HepG2 (cell line): Measurements from ENCODE around the gene MBOAT7. TPM values are rescaled to one million over a fixed set of nuclear protein-coding genes. Genes with fewer than 3 reads are reported as not detected.

ENCODE experiments used
- CBFB ChIP-seq: sonication (generic); formaldehyde crosslinking; IDR thresholded peaks from 2 replicates; pipeline ENCODE4 v1.4.0; 2020; ENCODE audit warnings: missing genetic modification reagents
- ETV5 ChIP-seq: IDR thresholded peaks from 2 replicates; pipeline ENCODE4 v1.6.1; 2018; ENCODE audit warnings: missing biosample characterization, missing genetic modification reagents, inconsistent platforms, borderline replicate concordance
- FOXA3 ChIP-seq: IDR thresholded peaks from 2 replicates; pipeline ENCODE4 v1.6.1; 2016; ENCODE audit warnings: missing genetic modification reagents, missing compliant biosample characterization
- MTA1 ChIP-seq: sonication (generic); formaldehyde crosslinking; IDR thresholded peaks from 2 replicates; pipeline ENCODE4 v1.4.0; 2020; ENCODE audit warnings: missing genetic modification reagents, mild to moderate bottlenecking, borderline replicate concordance
- SP1 ChIP-seq, 2 experiments: fragments of 450-650 bp in 1 of 2; sonication (generic) in 1 of 2; formaldehyde crosslinking in 1 of 2; IDR thresholded peaks; 2 replicates each; pipeline versions ENCODE4 v1.4.0 to v1.6.1; 2016 to 2020; ENCODE audit warnings: missing genetic modification reagents in 1 of 2
- SRSF9 ChIP-seq: fragments of 200-400 bp; formaldehyde crosslinking; IDR thresholded peaks from 2 replicates; pipeline ENCODE4 v1.6.1; 2018; ENCODE audit warnings: borderline replicate concordance, mild to moderate bottlenecking, low read depth, low read length; ENCODE audit not compliant: insufficient read depth, poor library complexity, severe bottlenecking
- ZNF468 ChIP-seq: sonication (generic); formaldehyde crosslinking; IDR thresholded peaks from 2 replicates; pipeline ENCODE4 v1.8.0; 2022; ENCODE audit warnings: mild to moderate bottlenecking, moderate library complexity, missing genetic modification reagents
- ZNF510 ChIP-seq: sonication (generic); formaldehyde crosslinking; IDR thresholded peaks from 2 replicates; pipeline ENCODE4 v1.4.0; 2020; ENCODE audit warnings: low read depth, mild to moderate bottlenecking, missing genetic modification reagents
- ZNF605 ChIP-seq: sonication (generic); formaldehyde crosslinking; IDR thresholded peaks from 2 replicates; pipeline ENCODE4 v1.8.0; 2022; ENCODE audit warnings: mild to moderate bottlenecking, missing genetic modification reagents
- polyA plus RNA-seq, 8 experiments: library from polyadenylated mRNA; depleted of rRNA in 3 of 8; stranded (reverse) in 7 of 8; unstranded in 1 of 8; fragments of >200 nt; fragmentation: Illumina TruSeq in 4 of 8; extraction: Trizol in 4 of 8; gene quantifications; 2 replicates each; pipeline versions ENCODE4 v1.2.1 to v1.2.3, GENCODE V29; 2011 to 2016; ENCODE audit warnings: low read depth in 4 of 8, missing spikeins in 1 of 8, mixed read lengths in 1 of 8; ENCODE audit not compliant: insufficient read depth in 1 of 8
- total RNA-seq, 5 experiments: library from RNA; depleted of rRNA; stranded (reverse); fragments of >200 nt; fragmentation: Illumina TruSeq; extraction: Trizol; gene quantifications; 2 replicates each; pipeline ENCODE4 v1.2.3, GENCODE V29; 2016; ENCODE audit warnings: low read depth in 1 of 5
- TF ChIP-seq, protein P1 (sequence below), 2 experiments: sonication (generic) in 1 of 2; formaldehyde crosslinking in 1 of 2; IDR thresholded peaks; 2 replicates each; pipeline versions ENCODE4 v1.6.1 to v1.9.0; 2014 to 2022; ENCODE audit warnings: antibody characterized with exemption in 1 of 2, borderline replicate concordance in 1 of 2, inconsistent platforms in 1 of 2, low read depth in 1 of 2, missing genetic modification reagents in 1 of 2
- TF ChIP-seq, protein P2 (sequence below), 2 experiments: fragments of 450-650 bp in 1 of 2; sonication (generic) in 1 of 2; formaldehyde crosslinking; IDR thresholded peaks; 2 replicates each; pipeline versions ENCODE4 v1.5.0 to v1.8.0; 2020 to 2022; ENCODE audit warnings: mild to moderate bottlenecking in 1 of 2, missing genetic modification reagents in 1 of 2
- TF ChIP-seq, protein P3 (sequence below): sonication (generic); formaldehyde crosslinking; IDR thresholded peaks from 2 replicates; pipeline ENCODE4 v1.4.0; 2020; ENCODE audit warnings: missing genetic modification reagents
- TF ChIP-seq, protein P4 (sequence below): sonication (generic); formaldehyde crosslinking; IDR thresholded peaks from 2 replicates; pipeline ENCODE4 v1.9.0; 2021; ENCODE audit warnings: missing genetic modification reagents, borderline replicate concordance
- TF ChIP-seq, protein P5 (sequence below): sonication (generic); formaldehyde crosslinking; IDR thresholded peaks from 2 replicates; pipeline ENCODE4 v1.5.1; 2020; ENCODE audit warnings: mild to moderate bottlenecking, missing genetic modification reagents, moderate library complexity

MBOAT7 gene
- total and polyA plus RNA-seq, 2 of the 13 experiments (the other 11 are each of a cell fraction or from before 2014, with no cell fraction given) = 22.2 to 25.5 TPM

DNA sequence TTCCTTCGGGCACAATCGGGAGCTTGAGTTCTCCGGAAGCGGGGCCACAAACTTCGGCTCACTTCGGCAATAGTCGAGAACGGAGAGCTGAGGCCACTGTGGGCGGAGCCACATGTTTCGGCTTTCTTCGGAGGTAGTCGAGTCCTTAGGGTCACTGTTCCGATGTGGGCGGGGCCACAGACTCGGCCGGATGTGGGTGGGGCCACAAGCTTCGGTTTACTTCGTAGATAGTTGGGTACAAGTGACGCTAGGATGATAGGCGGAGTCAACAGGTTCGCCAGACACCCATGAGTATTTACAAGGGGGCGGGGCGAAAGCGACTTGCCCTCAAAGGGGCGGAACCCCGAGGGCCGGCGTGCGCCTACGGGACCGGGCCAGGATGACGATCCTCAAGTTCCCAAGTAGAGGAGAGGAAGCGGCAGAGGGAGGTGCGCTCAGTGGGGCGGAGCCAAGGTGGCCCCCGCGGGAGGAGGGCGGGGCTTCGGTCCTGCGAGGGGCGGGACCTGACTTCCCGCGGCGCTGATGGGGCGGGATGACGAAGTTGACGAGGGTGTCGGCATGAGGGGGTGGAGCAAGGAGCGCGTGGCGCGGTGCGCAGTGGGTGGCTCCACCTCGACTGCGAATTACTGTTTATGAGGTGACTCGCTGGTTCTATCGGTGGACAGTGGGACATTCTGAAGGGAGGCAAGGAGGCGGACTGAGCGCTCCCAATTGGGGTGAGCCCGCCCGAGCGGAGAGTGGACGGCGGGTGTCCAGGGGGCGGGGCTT, 539 bp upstream of the MBOAT7 start (continued):
- TF ChIP-seq, protein P1, sequence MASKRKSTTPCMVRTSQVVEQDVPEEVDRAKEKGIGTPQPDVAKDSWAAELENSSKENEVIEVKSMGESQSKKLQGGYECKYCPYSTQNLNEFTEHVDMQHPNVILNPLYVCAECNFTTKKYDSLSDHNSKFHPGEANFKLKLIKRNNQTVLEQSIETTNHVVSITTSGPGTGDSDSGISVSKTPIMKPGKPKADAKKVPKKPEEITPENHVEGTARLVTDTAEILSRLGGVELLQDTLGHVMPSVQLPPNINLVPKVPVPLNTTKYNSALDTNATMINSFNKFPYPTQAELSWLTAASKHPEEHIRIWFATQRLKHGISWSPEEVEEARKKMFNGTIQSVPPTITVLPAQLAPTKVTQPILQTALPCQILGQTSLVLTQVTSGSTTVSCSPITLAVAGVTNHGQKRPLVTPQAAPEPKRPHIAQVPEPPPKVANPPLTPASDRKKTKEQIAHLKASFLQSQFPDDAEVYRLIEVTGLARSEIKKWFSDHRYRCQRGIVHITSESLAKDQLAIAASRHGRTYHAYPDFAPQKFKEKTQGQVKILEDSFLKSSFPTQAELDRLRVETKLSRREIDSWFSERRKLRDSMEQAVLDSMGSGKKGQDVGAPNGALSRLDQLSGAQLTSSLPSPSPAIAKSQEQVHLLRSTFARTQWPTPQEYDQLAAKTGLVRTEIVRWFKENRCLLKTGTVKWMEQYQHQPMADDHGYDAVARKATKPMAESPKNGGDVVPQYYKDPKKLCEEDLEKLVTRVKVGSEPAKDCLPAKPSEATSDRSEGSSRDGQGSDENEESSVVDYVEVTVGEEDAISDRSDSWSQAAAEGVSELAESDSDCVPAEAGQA (IDR thresholded peaks at IDR 0.05; ENCODE audit: low read depth) = 0 out of 2 replicates have a peak, but pooled peaks have one; percentile 55
- TF ChIP-seq, protein P1 (CRISPR knock-in tag; IDR thresholded peaks at IDR 0.05; ENCODE audit: borderline replicate concordance) = no peak; the same call in 1 of the 2 replicates
- TF ChIP-seq, protein P2, sequence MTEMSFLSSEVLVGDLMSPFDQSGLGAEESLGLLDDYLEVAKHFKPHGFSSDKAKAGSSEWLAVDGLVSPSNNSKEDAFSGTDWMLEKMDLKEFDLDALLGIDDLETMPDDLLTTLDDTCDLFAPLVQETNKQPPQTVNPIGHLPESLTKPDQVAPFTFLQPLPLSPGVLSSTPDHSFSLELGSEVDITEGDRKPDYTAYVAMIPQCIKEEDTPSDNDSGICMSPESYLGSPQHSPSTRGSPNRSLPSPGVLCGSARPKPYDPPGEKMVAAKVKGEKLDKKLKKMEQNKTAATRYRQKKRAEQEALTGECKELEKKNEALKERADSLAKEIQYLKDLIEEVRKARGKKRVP (CRISPR knock-in tag; IDR thresholded peaks at IDR 0.05) = peak in 1 of 2 experiments; percentile 32; a peak in 1 of 4 replicates
- TF ChIP-seq, protein P3, sequence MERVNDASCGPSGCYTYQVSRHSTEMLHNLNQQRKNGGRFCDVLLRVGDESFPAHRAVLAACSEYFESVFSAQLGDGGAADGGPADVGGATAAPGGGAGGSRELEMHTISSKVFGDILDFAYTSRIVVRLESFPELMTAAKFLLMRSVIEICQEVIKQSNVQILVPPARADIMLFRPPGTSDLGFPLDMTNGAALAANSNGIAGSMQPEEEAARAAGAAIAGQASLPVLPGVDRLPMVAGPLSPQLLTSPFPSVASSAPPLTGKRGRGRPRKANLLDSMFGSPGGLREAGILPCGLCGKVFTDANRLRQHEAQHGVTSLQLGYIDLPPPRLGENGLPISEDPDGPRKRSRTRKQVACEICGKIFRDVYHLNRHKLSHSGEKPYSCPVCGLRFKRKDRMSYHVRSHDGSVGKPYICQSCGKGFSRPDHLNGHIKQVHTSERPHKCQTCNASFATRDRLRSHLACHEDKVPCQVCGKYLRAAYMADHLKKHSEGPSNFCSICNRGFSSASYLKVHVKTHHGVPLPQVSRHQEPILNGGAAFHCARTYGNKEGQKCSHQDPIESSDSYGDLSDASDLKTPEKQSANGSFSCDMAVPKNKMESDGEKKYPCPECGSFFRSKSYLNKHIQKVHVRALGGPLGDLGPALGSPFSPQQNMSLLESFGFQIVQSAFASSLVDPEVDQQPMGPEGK (CRISPR knock-in tag) = peak; percentile 97
- TF ChIP-seq SP1 (IDR thresholded peaks at IDR 0.05) (peak; percentile 79), SP1 (CRISPR knock-in tag; IDR thresholded peaks at IDR 0.05) (peak; percentile 90), SRSF9 (no peak), ETV5 (peak; percentile 64; the same call in 1 of the 2 replicates), ZNF605 (0 out of 2 replicates have a peak, but pooled peaks have one; percentile 39), ZNF510 (CRISPR knock-in tag) (no peak), FOXA3 (CRISPR knock-in tag) (peak; percentile 78), CBFB (CRISPR knock-in tag) (peak; percentile 41; the same call in 1 of the 2 replicates), ZNF468 (CRISPR knock-in tag) (no peak), MTA1 (CRISPR knock-in tag) (peak; percentile 25; the same call in 1 of the 2 replicates)
- TF ChIP-seq, protein P4, sequence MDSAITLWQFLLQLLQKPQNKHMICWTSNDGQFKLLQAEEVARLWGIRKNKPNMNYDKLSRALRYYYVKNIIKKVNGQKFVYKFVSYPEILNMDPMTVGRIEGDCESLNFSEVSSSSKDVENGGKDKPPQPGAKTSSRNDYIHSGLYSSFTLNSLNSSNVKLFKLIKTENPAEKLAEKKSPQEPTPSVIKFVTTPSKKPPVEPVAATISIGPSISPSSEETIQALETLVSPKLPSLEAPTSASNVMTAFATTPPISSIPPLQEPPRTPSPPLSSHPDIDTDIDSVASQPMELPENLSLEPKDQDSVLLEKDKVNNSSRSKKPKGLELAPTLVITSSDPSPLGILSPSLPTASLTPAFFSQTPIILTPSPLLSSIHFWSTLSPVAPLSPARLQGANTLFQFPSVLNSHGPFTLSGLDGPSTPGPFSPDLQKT (CRISPR knock-in tag) = no peak
- TF ChIP-seq, protein P5, sequence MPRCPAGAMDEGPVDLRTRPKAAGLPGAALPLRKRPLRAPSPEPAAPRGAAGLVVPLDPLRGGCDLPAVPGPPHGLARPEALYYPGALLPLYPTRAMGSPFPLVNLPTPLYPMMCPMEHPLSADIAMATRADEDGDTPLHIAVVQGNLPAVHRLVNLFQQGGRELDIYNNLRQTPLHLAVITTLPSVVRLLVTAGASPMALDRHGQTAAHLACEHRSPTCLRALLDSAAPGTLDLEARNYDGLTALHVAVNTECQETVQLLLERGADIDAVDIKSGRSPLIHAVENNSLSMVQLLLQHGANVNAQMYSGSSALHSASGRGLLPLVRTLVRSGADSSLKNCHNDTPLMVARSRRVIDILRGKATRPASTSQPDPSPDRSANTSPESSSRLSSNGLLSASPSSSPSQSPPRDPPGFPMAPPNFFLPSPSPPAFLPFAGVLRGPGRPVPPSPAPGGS (CRISPR knock-in tag) = peak; percentile 11; the same call in 1 of the 2 replicates
